Measurements from ENCODE around the gene ASL. TPM values are rescaled to one million over a fixed set of nuclear protein-coding genes. Genes with fewer than 3 reads are reported as not detected.

ASL gene
- total RNA-seq, 1 donor from 2014 or later = 27.7 TPM

DNA sequence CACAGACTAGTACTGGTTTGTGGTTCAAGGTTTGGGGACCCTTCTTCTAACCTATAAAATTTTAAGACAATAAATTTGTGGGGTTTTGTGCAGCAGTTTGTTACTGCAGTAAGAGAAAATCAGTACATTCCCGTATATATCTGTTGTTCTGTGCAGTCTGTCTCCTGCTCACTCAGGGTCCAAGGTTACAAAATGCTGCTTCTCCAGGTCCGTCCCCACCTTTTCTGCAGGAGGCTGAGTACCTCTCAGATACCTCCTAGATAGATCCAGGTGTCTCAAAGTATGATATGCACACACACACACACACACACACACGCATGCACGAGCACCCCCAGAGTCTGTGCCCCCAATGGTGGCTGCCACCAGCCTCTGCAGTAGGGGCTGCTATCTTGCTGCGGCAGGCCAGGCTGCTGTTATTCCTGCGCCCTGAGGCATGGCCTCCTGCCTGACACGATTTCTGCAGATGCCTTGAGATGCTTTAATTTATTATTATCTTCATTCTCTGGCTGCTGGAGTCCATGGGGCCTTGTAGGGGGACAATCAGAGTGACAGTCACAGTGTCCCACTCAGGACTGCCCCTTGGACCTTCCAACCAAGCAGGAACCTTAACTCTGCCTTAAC is 25.2 kb upstream of the ASL start:
- H3K9me3 ChIP-seq (ENCODE audit: insufficient read depth, low read depth, low read length) = no peaks in the 10 kb centered on the region
- TF ChIP-seq, protein P1, sequence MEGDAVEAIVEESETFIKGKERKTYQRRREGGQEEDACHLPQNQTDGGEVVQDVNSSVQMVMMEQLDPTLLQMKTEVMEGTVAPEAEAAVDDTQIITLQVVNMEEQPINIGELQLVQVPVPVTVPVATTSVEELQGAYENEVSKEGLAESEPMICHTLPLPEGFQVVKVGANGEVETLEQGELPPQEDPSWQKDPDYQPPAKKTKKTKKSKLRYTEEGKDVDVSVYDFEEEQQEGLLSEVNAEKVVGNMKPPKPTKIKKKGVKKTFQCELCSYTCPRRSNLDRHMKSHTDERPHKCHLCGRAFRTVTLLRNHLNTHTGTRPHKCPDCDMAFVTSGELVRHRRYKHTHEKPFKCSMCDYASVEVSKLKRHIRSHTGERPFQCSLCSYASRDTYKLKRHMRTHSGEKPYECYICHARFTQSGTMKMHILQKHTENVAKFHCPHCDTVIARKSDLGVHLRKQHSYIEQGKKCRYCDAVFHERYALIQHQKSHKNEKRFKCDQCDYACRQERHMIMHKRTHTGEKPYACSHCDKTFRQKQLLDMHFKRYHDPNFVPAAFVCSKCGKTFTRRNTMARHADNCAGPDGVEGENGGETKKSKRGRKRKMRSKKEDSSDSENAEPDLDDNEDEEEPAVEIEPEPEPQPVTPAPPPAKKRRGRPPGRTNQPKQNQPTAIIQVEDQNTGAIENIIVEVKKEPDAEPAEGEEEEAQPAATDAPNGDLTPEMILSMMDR (IDR thresholded peaks at IDR 0.05; ENCODE audit: insufficient read depth, low read depth, low read length) = no peak
- TF ChIP-seq EZH2 (IDR thresholded peaks at IDR 0.05; ENCODE audit: insufficient read depth, low read length) = no peak
- DNase-seq (ENCODE audit: low read depth) = no peak
- no peaks in the 10 kb centered on the region for H3K36me3 ChIP-seq (ENCODE audit: insufficient read depth, low read length)
- no peaks in the 10 kb centered on the region for H3K36me3 Mint-ChIP-seq (ENCODE audit: low read depth, unreplicated experiment)
- no peak overlapping the region for H3K4me3 ChIP-seq (ENCODE audit: insufficient read depth, low read depth, low read length)
- H3K9me3 Mint-ChIP-seq (ENCODE audit: unreplicated experiment) = peaks cover 6% of the 10 kb centered on the region
- H3K9ac ChIP-seq (ENCODE audit: low read length) = no peak overlapping the region
- peak overlapping the region; percentile 14 for H3K4me2 ChIP-seq (ENCODE audit: low read length)
- H3K27me3 Mint-ChIP-seq (ENCODE audit: low read depth, unreplicated experiment) = peaks cover under 1% of the 10 kb centered on the region
- peak overlapping the region; percentile 39 for H3K27ac ChIP-seq (ENCODE audit: low read depth, low read length)
- no peaks in the 10 kb centered on the region for H3K27me3 ChIP-seq (ENCODE audit: insufficient read depth, low read length)
- no peaks in the 10 kb centered on the region for H3K79me2 ChIP-seq (ENCODE audit: insufficient read depth, low read length)
- H3K27ac Mint-ChIP-seq (ENCODE audit: unreplicated experiment) = peak overlapping the region; percentile 85
- no peak overlapping the region for H2AFZ ChIP-seq (ENCODE audit: low read depth, low read length)
- no peaks in the 10 kb centered on the region for H4K20me1 ChIP-seq (ENCODE audit: insufficient read depth, low read length)
- no peak for FAIRE-seq
- H3K4me3 Mint-ChIP-seq (ENCODE audit: unreplicated experiment) = no peak overlapping the region
- peaks cover 15% of the 10 kb centered on the region for H3K4me1 Mint-ChIP-seq (ENCODE audit: low read depth, unreplicated experiment)
- peaks cover 26% of the 10 kb centered on the region for H3K4me1 ChIP-seq (ENCODE audit: insufficient read depth, low read length)

DNA sequence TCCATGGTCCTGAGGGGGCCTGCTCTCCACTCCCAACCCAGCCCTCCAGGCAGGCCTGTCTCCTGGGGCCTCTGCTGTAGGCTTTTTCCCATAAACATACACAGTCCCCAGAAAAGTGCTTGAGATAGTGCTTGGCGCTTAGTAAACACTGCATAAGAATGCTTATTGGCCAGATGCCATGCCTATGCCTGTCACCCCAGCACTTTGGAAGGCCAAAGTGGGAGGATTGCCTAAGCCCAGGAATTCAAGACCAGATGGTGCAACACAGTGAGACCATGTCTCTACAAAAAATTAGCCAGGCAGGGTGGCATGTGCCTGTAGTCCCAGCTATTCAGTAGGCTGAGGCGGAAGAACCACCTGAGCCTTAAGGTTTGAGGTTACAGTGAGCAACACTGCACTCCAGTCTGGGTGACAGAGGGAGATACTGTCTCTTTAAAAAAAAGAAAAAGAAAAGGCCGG is 24.6 kb upstream of the ASL start:
- H3K9ac ChIP-seq (ENCODE audit: low read length) = no peak overlapping the region
- H3K4me1 Mint-ChIP-seq (ENCODE audit: low read depth, unreplicated experiment) = peaks cover 15% of the 10 kb centered on the region
- DNase-seq (ENCODE audit: low read depth) (peak; percentile 89), FAIRE-seq (peak; percentile 32)
- no peaks in the 10 kb centered on the region for H3K36me3 ChIP-seq (ENCODE audit: insufficient read depth, low read length)
- no peaks in the 10 kb centered on the region for H3K79me2 ChIP-seq (ENCODE audit: insufficient read depth, low read length)
- H3K9me3 ChIP-seq (ENCODE audit: insufficient read depth, low read depth, low read length) = no peaks in the 10 kb centered on the region
- peak overlapping the region; percentile 85 for H3K27ac Mint-ChIP-seq (ENCODE audit: unreplicated experiment)
- no peaks in the 10 kb centered on the region for H3K27me3 Mint-ChIP-seq (ENCODE audit: low read depth, unreplicated experiment)
- H3K4me3 Mint-ChIP-seq (ENCODE audit: unreplicated experiment) = no peak overlapping the region
- peak overlapping the region; percentile 39 for H3K27ac ChIP-seq (ENCODE audit: low read depth, low read length)
- TF ChIP-seq EZH2 (IDR thresholded peaks at IDR 0.05; ENCODE audit: insufficient read depth, low read length) = no peak
- TF ChIP-seq, protein P1 (IDR thresholded peaks at IDR 0.05; ENCODE audit: insufficient read depth, low read depth, low read length) = no peak
- peaks cover 26% of the 10 kb centered on the region for H3K4me1 ChIP-seq (ENCODE audit: insufficient read depth, low read length)
- H2AFZ ChIP-seq (ENCODE audit: low read depth, low read length) = no peak overlapping the region
- H3K4me2 ChIP-seq (ENCODE audit: low read length) = peak overlapping the region; percentile 14
- no peaks in the 10 kb centered on the region for H3K36me3 Mint-ChIP-seq (ENCODE audit: low read depth, unreplicated experiment)
- no peaks in the 10 kb centered on the region for H3K27me3 ChIP-seq (ENCODE audit: insufficient read depth, low read length)
- H3K9me3 Mint-ChIP-seq (ENCODE audit: unreplicated experiment) = peaks cover 6% of the 10 kb centered on the region
- no peaks in the 10 kb centered on the region for H4K20me1 ChIP-seq (ENCODE audit: insufficient read depth, low read length)
- no peak overlapping the region for H3K4me3 ChIP-seq (ENCODE audit: insufficient read depth, low read depth, low read length)

DNA sequence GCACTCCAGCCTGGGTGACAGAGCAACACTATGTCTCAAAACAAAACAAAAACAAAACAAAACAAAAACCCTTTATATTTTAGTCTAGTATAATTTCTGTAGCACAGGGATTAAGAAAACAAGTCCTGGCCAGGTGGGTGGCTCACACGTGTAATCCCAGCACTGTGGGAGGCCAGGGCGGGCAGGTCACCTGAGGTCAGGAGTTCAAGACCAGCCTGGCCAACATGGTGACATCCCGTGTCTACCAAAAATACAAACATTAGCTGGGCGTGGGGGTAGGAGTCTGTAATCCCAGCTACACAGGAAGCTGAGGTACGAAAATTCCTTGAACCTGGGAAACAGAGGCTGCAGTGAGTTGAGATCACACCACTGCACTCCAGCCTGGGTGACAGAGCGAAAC is 23.2 kb upstream of the ASL start:
- H3K79me2 ChIP-seq (ENCODE audit: insufficient read depth, low read length) = no peaks in the 10 kb centered on the region
- H3K4me1 ChIP-seq (ENCODE audit: insufficient read depth, low read length) = peaks cover 21% of the 10 kb centered on the region
- Mint-ChIP-seq H3K9me3 (ENCODE audit: unreplicated experiment) (peaks cover 5% of the 10 kb centered on the region), H3K4me3 (ENCODE audit: unreplicated experiment) (no peak overlapping the region), H3K4me1 (ENCODE audit: low read depth, unreplicated experiment) (peaks cover 13% of the 10 kb centered on the region), H3K27ac (ENCODE audit: unreplicated experiment) (peak overlapping the region; percentile 34), H3K36me3 (ENCODE audit: low read depth, unreplicated experiment) (no peaks in the 10 kb centered on the region), H3K27me3 (ENCODE audit: low read depth, unreplicated experiment) (no peaks in the 10 kb centered on the region)
- H3K27me3 ChIP-seq (ENCODE audit: insufficient read depth, low read length) = no peaks in the 10 kb centered on the region
- no peaks in the 10 kb centered on the region for H3K36me3 ChIP-seq (ENCODE audit: insufficient read depth, low read length)
- no peaks in the 10 kb centered on the region for H4K20me1 ChIP-seq (ENCODE audit: insufficient read depth, low read length)
- no peak for FAIRE-seq
- H3K4me2 ChIP-seq (ENCODE audit: low read length) = no peak overlapping the region
- no peak overlapping the region for H3K4me3 ChIP-seq (ENCODE audit: insufficient read depth, low read depth, low read length)
- H3K9me3 ChIP-seq (ENCODE audit: insufficient read depth, low read depth, low read length) = no peaks in the 10 kb centered on the region
- no peak overlapping the region for H3K9ac ChIP-seq (ENCODE audit: low read length)
- H3K27ac ChIP-seq (ENCODE audit: low read depth, low read length) = no peak overlapping the region
- TF ChIP-seq, protein P1 (IDR thresholded peaks at IDR 0.05; ENCODE audit: insufficient read depth, low read depth, low read length) = no peak
- no peak for TF ChIP-seq EZH2 (IDR thresholded peaks at IDR 0.05; ENCODE audit: insufficient read depth, low read length)
- DNase-seq (ENCODE audit: low read depth) = no peak
- H2AFZ ChIP-seq (ENCODE audit: low read depth, low read length) = no peak overlapping the region

Measured in astrocyte (in vitro differentiated cells and primary cell).